ENCODE data around the gene GALNT14.

DNA sequence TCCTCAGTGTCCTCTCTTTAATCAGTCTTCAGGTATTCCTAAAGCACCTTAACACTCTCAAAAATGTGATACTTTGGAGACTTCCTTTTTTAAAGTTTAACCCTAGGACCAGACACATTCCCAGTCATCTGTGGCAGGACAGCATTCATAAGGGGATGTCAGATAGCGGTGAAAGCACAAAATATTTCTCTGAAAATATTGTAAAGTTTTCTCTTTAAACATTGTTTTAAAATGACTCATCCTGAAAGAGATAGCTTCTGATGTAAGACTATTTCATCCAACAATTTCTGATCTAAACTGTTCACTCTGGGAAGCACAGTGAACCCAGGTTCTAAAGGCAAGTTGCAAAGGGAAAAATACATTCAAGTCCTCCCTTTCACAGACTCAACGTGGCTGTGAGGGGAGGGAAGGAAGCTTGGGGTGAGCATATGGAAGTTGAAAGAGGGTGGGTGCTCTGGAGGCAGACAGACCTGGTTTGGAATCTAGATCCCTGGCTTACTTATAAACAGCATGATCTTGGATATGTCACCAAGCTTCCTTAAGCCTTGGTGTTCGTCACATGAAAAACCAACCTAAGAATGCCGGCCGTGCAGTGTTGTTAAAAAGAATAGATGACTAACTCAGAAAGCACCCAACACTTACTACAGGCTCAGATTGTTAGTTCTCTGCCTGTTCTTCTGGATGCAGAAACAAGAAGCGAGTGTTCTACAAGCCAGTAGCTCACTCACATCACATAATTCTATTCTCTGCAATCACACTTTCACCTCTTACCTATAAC is 12.1 kb downstream of the GALNT14 start:
- TF ChIP-seq, protein P1, sequence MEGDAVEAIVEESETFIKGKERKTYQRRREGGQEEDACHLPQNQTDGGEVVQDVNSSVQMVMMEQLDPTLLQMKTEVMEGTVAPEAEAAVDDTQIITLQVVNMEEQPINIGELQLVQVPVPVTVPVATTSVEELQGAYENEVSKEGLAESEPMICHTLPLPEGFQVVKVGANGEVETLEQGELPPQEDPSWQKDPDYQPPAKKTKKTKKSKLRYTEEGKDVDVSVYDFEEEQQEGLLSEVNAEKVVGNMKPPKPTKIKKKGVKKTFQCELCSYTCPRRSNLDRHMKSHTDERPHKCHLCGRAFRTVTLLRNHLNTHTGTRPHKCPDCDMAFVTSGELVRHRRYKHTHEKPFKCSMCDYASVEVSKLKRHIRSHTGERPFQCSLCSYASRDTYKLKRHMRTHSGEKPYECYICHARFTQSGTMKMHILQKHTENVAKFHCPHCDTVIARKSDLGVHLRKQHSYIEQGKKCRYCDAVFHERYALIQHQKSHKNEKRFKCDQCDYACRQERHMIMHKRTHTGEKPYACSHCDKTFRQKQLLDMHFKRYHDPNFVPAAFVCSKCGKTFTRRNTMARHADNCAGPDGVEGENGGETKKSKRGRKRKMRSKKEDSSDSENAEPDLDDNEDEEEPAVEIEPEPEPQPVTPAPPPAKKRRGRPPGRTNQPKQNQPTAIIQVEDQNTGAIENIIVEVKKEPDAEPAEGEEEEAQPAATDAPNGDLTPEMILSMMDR (IDR thresholded peaks at IDR 0.05; ENCODE audit: insufficient read depth, low read depth, low read length), result no peak
- no peak for TF ChIP-seq EZH2 (IDR thresholded peaks at IDR 0.05; ENCODE audit: insufficient read depth, low read length)
